Right cardiac atrium (tissue), 5 donors: Measurements from ENCODE around the gene EPG5. TPM values are rescaled to one million over a fixed set of nuclear protein-coding genes. Genes with fewer than 3 reads are reported as not detected.

Experiments
- ATAC-seq, 2 donors: fragments of 200-7000 bp; cut with Tn5 transposase; one replicate each; pipeline versions ENCODE4 v1.8.0 to v1.9.1; 2020; ENCODE audit warnings: moderate library complexity in 2 of 2, mild to moderate bottlenecking in 1 of 2
- DNase-seq, 3 donors: peaks; one replicate each; pipeline ENCODE4 v3.0.0-alpha.2; 2020
- H3K27ac ChIP-seq: one replicate; pipeline ENCODE4 v1.5.1; 2013; ENCODE audit warnings: mild to moderate bottlenecking, low read length, control low read depth, moderate library complexity
- H3K27me3 ChIP-seq: one replicate; pipeline ENCODE4 v1.6.1; 2013; ENCODE audit not compliant: control insufficient read depth, insufficient read depth
- H3K4me1 ChIP-seq: one replicate; pipeline ENCODE4 v1.6.1; 2013; ENCODE audit warnings: low read length; ENCODE audit not compliant: control insufficient read depth, insufficient read depth
- H3K4me3 ChIP-seq: one replicate; pipeline ENCODE4 v1.5.1; 2013; ENCODE audit warnings: low read length, control low read depth
- H3K9me3 ChIP-seq: one replicate; pipeline ENCODE4 v1.6.1; 2013; ENCODE audit warnings: low read length; ENCODE audit not compliant: control insufficient read depth
- WGBS: extraction: QIAGEN DNeasy Blood & Tissue Kit; methylation state at CpG from one replicate; pipeline ENCODE4 v1.1.7; 2013; 5-methylcytosine and 5-hydroxymethylcytosine counted together
- intact Hi-C, 4 donors: fragments of 100-400 bp; cut with DNase I; formaldehyde crosslinking; loops; one replicate each; pipeline versions ENCODE4 v1.11.0 to v1.14.0; 2022 to 2023
- polyA plus RNA-seq: library from polyadenylated mRNA; stranded (reverse); fragments of 200-250 nt; gene quantifications from one replicate; pipeline ENCODE4 v1.2.3, GENCODE V29; 2013
- total RNA-seq, 4 donors: library from RNA; stranded (reverse); fragmentation: NEBNext Ultra II Directional; extraction: Animal tissue kit (Norgen Biotek cat#: 25700); gene quantifications; one replicate each; pipeline ENCODE4 v1.2.1, GENCODE V29; 2021
- donor health status: healthy with polysubstance abuse.
- donor health status: DM: no; HTN: yes; CAD: no.
- donor health status: DM: no; HTN: no; CAD: no.
- donor health status: DM: no; HTN: yes; CAD: no; lungs with severe emphysema.
- donor health status: DM: yes; HTN: yes; CAD: no.

The EPG5 gene
- total and polyA plus RNA-seq, 5 donors, result 8.2 to 22.0 (median 20.8) TPM

- DNase-seq, result no peak
- 98% methylated on average over 5 of the region's 5 CpGs for WGBS
- ATAC-seq, result no peak
- no peak overlapping the region for H3K4me3 ChIP-seq
- no peaks in the 10 kb centered on the region for H3K9me3 ChIP-seq
- H3K27me3 ChIP-seq, result no peaks in the 10 kb centered on the region
- H3K4me1 ChIP-seq, result no peaks in the 10 kb centered on the region
- H3K27ac ChIP-seq, result no peak overlapping the region
- intact Hi-C loops, result no loop called here
Measured at GRCh38 chr18:45887585-45887984, 79.5 kb downstream of the EPG5 start.

GRCh38 chr18:45880876-45881558, 86.1 kb downstream of the EPG5 start:
- no peak for ATAC-seq
- intact Hi-C loops, result loop anchor here in 2 of 4 donors (2.0 kb wide), 1 partner anchor 190 kb away; no protein-coding TSS in a partner anchor
- 93% methylated on average over 3 of the region's 3 CpGs for WGBS

GRCh38 chr18:45879681-45880655, 87.2 kb downstream of the EPG5 start:
- no peak overlapping the region for H3K27ac ChIP-seq
- no peak overlapping the region for H3K4me3 ChIP-seq
- no peaks in the 10 kb centered on the region for H3K27me3 ChIP-seq
- ATAC-seq, result peak; percentile 84 to 98
- intact Hi-C loops, result loop anchor here (2.0 to 10.0 kb wide), 3 partner anchors 189 to 213 kb away; no protein-coding TSS in a partner anchor
- DNase-seq, result peak; percentile 68 to 91 (median 87)
- H3K4me1 ChIP-seq, result no peaks in the 10 kb centered on the region
- WGBS, result 38% methylated on average over 17 of the region's 17 CpGs
- no peaks in the 10 kb centered on the region for H3K9me3 ChIP-seq

More at GRCh38 chr18:45880876-45881558, 86.1 kb downstream of the EPG5 start:
- H3K4me3 ChIP-seq, result no peak overlapping the region
- no peak overlapping the region for H3K27ac ChIP-seq
- DNase-seq, result no peak
- no peaks in the 10 kb centered on the region for H3K9me3 ChIP-seq
- no peaks in the 10 kb centered on the region for H3K4me1 ChIP-seq
- H3K27me3 ChIP-seq, result no peaks in the 10 kb centered on the region

GRCh38 chr18:45877403-45877802, 89.7 kb downstream of the EPG5 start:
- peaks cover 2% of the 10 kb centered on the region for H3K4me1 ChIP-seq
- DNase-seq (no peak), ATAC-seq (no peak)
- no peak overlapping the region for H3K4me3 ChIP-seq
- H3K27ac ChIP-seq, result no peak overlapping the region
- H3K9me3 ChIP-seq, result no peaks in the 10 kb centered on the region
- WGBS, result 97% methylated on average over 3 of the region's 3 CpGs
- intact Hi-C loops, result loop anchor here in 3 of 4 donors (5.0 to 10.0 kb wide), 2 partner anchors 193 to 210 kb away; no protein-coding TSS in a partner anchor
- H3K27me3 ChIP-seq, result no peaks in the 10 kb centered on the region

- H3K9me3 ChIP-seq, result no peaks in the 10 kb centered on the region
- no peak overlapping the region for H3K27ac ChIP-seq
- intact Hi-C loops, result loop anchor here in 3 of 4 donors (5.0 to 10.0 kb wide), 2 partner anchors 191 to 209 kb away; no protein-coding TSS in a partner anchor
- no peak for ATAC-seq
- H3K4me3 ChIP-seq, result no peak overlapping the region
- DNase-seq, result no peak
- H3K4me1 ChIP-seq, result peaks cover 2% of the 10 kb centered on the region
- no peaks in the 10 kb centered on the region for H3K27me3 ChIP-seq
- WGBS, result 96% methylated on average over 3 of the region's 3 CpGs
Measured at GRCh38 chr18:45876161-45876560, 91.0 kb downstream of the EPG5 start.

- no peaks in the 10 kb centered on the region for H3K27me3 ChIP-seq
- WGBS, result 77% methylated on average over 5 of the region's 5 CpGs
- intact Hi-C loops, result loop anchor here in 3 of 4 donors (5.0 to 10.0 kb wide), 2 partner anchors 190 to 207 kb away; no protein-coding TSS in a partner anchor
- H3K9me3 ChIP-seq, result no peaks in the 10 kb centered on the region
- DNase-seq, result no peak
- no peak overlapping the region for H3K4me3 ChIP-seq
- H3K4me1 ChIP-seq, result peaks cover 2% of the 10 kb centered on the region
- no peak overlapping the region for H3K27ac ChIP-seq
- no peak for ATAC-seq
Measured at GRCh38 chr18:45874491-45875184, 92.5 kb downstream of the EPG5 start.

GRCh38 chr18:45871431-45872084, 95.6 kb downstream of the EPG5 start:
- no peak overlapping the region for H3K4me3 ChIP-seq
- intact Hi-C loops, result loop anchor here in 2 of 4 donors (10.0 kb wide), 1 partner anchor 187 kb away; no protein-coding TSS in a partner anchor
- no peaks in the 10 kb centered on the region for H3K9me3 ChIP-seq
- no peak for DNase-seq
- H3K4me1 ChIP-seq, result peaks cover 2% of the 10 kb centered on the region
- 79% methylated on average over 5 of the region's 5 CpGs for WGBS
- no peaks in the 10 kb centered on the region for H3K27me3 ChIP-seq
- no peak for ATAC-seq
- no peak overlapping the region for H3K27ac ChIP-seq

GRCh38 chr18:45870419-45870818, 96.7 kb downstream of the EPG5 start:
- H3K9me3 ChIP-seq, result no peaks in the 10 kb centered on the region
- H3K27me3 ChIP-seq, result no peaks in the 10 kb centered on the region
- no peak for DNase-seq
- no peak for ATAC-seq
- no peak overlapping the region for H3K27ac ChIP-seq
- 96% methylated on average over 7 of the region's 7 CpGs for WGBS
- peaks cover 2% of the 10 kb centered on the region for H3K4me1 ChIP-seq
- H3K4me3 ChIP-seq, result no peak overlapping the region
- intact Hi-C loops, result loop anchor here in 2 of 4 donors (10.0 kb wide), 1 partner anchor 186 kb away; no protein-coding TSS in a partner anchor

GRCh38 chr18:45865466-45865865, 101.7 kb downstream of the EPG5 start:
- intact Hi-C loops, result no loop called here
- Histone ChIP-seq H3K4me1 (no peaks in the 10 kb centered on the region), H3K9me3 (no peaks in the 10 kb centered on the region), H3K27me3 (no peaks in the 10 kb centered on the region), H3K27ac (no peak overlapping the region), H3K4me3 (no peak overlapping the region)
- 94% methylated on average over 5 of the region's 5 CpGs for WGBS
- no peak for DNase-seq
- no peak for ATAC-seq

GRCh38 chr18:45864081-45864480, 103.0 kb downstream of the EPG5 start:
- DNase-seq (no peak), ATAC-seq (no peak)
- Histone ChIP-seq H3K4me3 (no peak overlapping the region), H3K27me3 (no peaks in the 10 kb centered on the region), H3K27ac (no peak overlapping the region), H3K9me3 (no peaks in the 10 kb centered on the region), H3K4me1 (no peaks in the 10 kb centered on the region)
- intact Hi-C loops, result no loop called here
- WGBS, result 97% methylated on average over 5 of the region's 5 CpGs
